K562 (cell line): Measurements from ENCODE around the gene MON1A. TPM values are rescaled to one million over a fixed set of nuclear protein-coding genes. Genes with fewer than 3 reads are reported as not detected.
A peak's percentile ranks its signal among the peaks of the same experiment; 100 is the strongest.

Source experiments
- ATAC-seq: fragments of 200-7000 bp; cut with Tn5 transposase; 3 replicates; pipeline ENCODE4 v1.9.1; 2020; ENCODE audit warnings: moderate library complexity
- BruUV-seq: library from RNA; stranded (reverse); fragments of 400-500 nt; replicated peaks from 2 replicates; lab custom pipeline; 2021; lab: Mats Ljungman, UMichigan
- CTCF ChIA-PET: fragments of 300-600 bp; formaldehyde crosslinking; extraction: SDS; loops from one replicate; lab custom pipeline; 2021; ENCODE audit warnings: low intra/inter-chr PET ratio; lab: Yijun Ruan, JAX
- POLR2A ChIA-PET: fragments of 300-600, 350-650 bp; sonication (Branson Sonifier 250); formaldehyde crosslinking; extraction: SDS; loops from one replicate; lab custom pipeline; 2021; ENCODE audit warnings: antibody characterized with exemption, inconsistent platforms; lab: Yijun Ruan, JAX
- DNase-seq, 4 experiments: peaks; one replicate each; pipeline versions ENCODE4 v3.0.0 to v3.0.0-alpha.2; 2011 to 2018; ENCODE audit warnings: low spot score in 3 of 4, mixed read lengths in 3 of 4; ENCODE audit errors: extremely low read depth in 1 of 4
- FAIRE-seq: peaks from 2 replicates; lab custom pipeline; 2011; peaks lifted over from hg19 to GRCh38; lab: Jason Lieb, UNC
- H2AFZ ChIP-seq: 2 replicates; pipeline ENCODE4 v1.6.0; 2011; ENCODE audit warnings: low read depth, low read length, control low read depth, inconsistent platforms
- H3K27ac ChIP-seq: fragments of 200-600 bp; 3 replicates; pipeline ENCODE4 v1.8.0; 2011; ENCODE audit warnings: low read depth, mild to moderate bottlenecking, control low read depth, inconsistent platforms, low read length, moderate library complexity, mixed read lengths; ENCODE audit errors: extremely low read depth
- H3K27me3 ChIP-seq, 2 experiments: fragments of 300-600 bp in 1 of 2; 2 replicates in 1 of 2; 3 replicates in 1 of 2; pipeline versions ENCODE4 v1.6.0 to v1.8.0; 2011; ENCODE audit warnings: inconsistent platforms in 2 of 2, low read length in 2 of 2, mild to moderate bottlenecking in 1 of 2, mixed read lengths in 1 of 2, moderate library complexity in 1 of 2; ENCODE audit not compliant: control insufficient read depth in 2 of 2, insufficient read depth in 2 of 2
- H3K36me3 ChIP-seq: fragments of 300-600 bp; 3 replicates; pipeline ENCODE4 v1.8.0; 2011; ENCODE audit warnings: mild to moderate bottlenecking, low read length, inconsistent platforms; ENCODE audit not compliant: control insufficient read depth, insufficient read depth
- H3K4me1 ChIP-seq, 2 experiments: fragments of 200-600 bp in 1 of 2; replicated peaks in 1 of 2; 2 replicates in 1 of 2; 3 replicates in 1 of 2; pipeline versions ENCODE4 v1.5.1 to v1.8.0; 2011; ENCODE audit warnings: inconsistent platforms in 2 of 2, low read length in 2 of 2, mild to moderate bottlenecking in 1 of 2, mixed read lengths in 1 of 2, moderate library complexity in 1 of 2; ENCODE audit not compliant: control insufficient read depth in 2 of 2, insufficient read depth in 2 of 2
- H3K4me2 ChIP-seq: 2 replicates; pipeline ENCODE4 v1.6.1; 2011; ENCODE audit warnings: low read length, control low read depth, inconsistent platforms, mixed read lengths; ENCODE audit not compliant: insufficient read depth
- H3K4me3 ChIP-seq: fragments of 200-600 bp; sonication (generic), shearing (Covaris generic); 2 replicates; pipeline ENCODE4 v1.5.1; 2016; ENCODE audit warnings: control low read depth, inconsistent platforms
- H3K79me2 ChIP-seq: fragments of 200-600 bp; 3 replicates; pipeline ENCODE4 v1.8.0; 2011; ENCODE audit warnings: low read length, inconsistent platforms; ENCODE audit not compliant: control insufficient read depth, insufficient read depth
- H3K9ac ChIP-seq, 2 experiments: 2 replicates each; pipeline versions ENCODE4 v1.6.0 to v1.6.1; 2011; ENCODE audit warnings: low read depth in 2 of 2, low read length in 2 of 2, control low read depth in 1 of 2, inconsistent platforms in 1 of 2, mild to moderate bottlenecking in 1 of 2, mixed read lengths in 1 of 2; ENCODE audit not compliant: insufficient read depth in 1 of 2
- H3K9me1 ChIP-seq: one replicate; pipeline ENCODE4 v1.6.0; 2011; ENCODE audit warnings: inconsistent platforms, mild to moderate bottlenecking, low read length, moderate library complexity; ENCODE audit not compliant: control insufficient read depth, insufficient read depth
- H3K9me3 ChIP-seq: replicated peaks from 2 replicates; pipeline ENCODE4 v1.5.1; 2011; ENCODE audit warnings: low read depth, low read length, inconsistent platforms; ENCODE audit not compliant: control insufficient read depth, insufficient read depth
- H4K20me1 ChIP-seq: replicated peaks from 2 replicates; pipeline ENCODE4 v1.6.1; 2011; ENCODE audit warnings: low read length, inconsistent platforms, mixed read lengths; ENCODE audit not compliant: control insufficient read depth, insufficient read depth
- GABPB1 ChIP-seq: sonication (generic); formaldehyde crosslinking; IDR thresholded peaks from 2 replicates; pipeline ENCODE4 v1.8.0; 2022; ENCODE audit warnings: mild to moderate bottlenecking, missing genetic modification reagents
- POLR2AphosphoS5 ChIP-seq: IDR thresholded peaks from 2 replicates; pipeline ENCODE4 v1.6.1; 2011; ENCODE audit warnings: mild to moderate bottlenecking, low read depth, low read length, moderate library complexity; ENCODE audit not compliant: control insufficient read depth, insufficient read depth
- TCF7 ChIP-seq: sonication (generic); IDR thresholded peaks from 2 replicates; pipeline ENCODE4 v1.6.1; 2016; ENCODE audit warnings: antibody characterized with exemption, borderline replicate concordance
- ZNF23 ChIP-seq: fragments of 250-450 bp; sonication (Bioruptor Pico); IDR thresholded peaks from 2 replicates; pipeline ENCODE4 v1.4.0; 2020; ENCODE audit warnings: mild to moderate bottlenecking
- ZNF384 ChIP-seq: IDR thresholded peaks from 2 replicates; pipeline ENCODE4 v1.6.1; 2012; ENCODE audit warnings: low read depth, low read length, improper control_type of control experiment
- WGBS: fragments of 100-300 bp; shearing (Covaris generic); methylation state at CpG from one replicate; pipeline ENCODE4 v1.1.6; 2016; ENCODE audit warnings: low coverage, mixed read lengths; ENCODE audit not compliant: insufficient coverage; ENCODE audit errors: missing lambda C conversion rate; 5-methylcytosine and 5-hydroxymethylcytosine counted together
- in situ Hi-C: fragments of 300-500 bp; cut with MboI; formaldehyde crosslinking; loops from 4 replicates; pipeline ENCODE4 v1.15.0; 2018; ENCODE audit warnings: inconsistent platforms, mixed read lengths
- intact Hi-C: fragments of 100-400 bp; cut with micrococcal nuclease; formaldehyde crosslinking; loops from 2 replicates; pipeline ENCODE4 v1.14.2; 2022
- polyA plus RNA-seq, 8 experiments: library from polyadenylated mRNA; depleted of rRNA in 4 of 8; stranded (reverse) in 5 of 8; unstranded in 3 of 8; fragments of >200 nt; fragmentation: Nextera tagmentation in 2 of 8; fragmentation: Illumina TruSeq in 1 of 8; extraction: Ambion mirVana in 2 of 8; extraction: Trizol in 1 of 8; gene quantifications; 2 replicates each; pipeline versions ENCODE4 v1.2.1 to v1.2.3, GENCODE V29; 2011 to 2014; ENCODE audit warnings: inconsistent platforms in 1 of 8, missing spikeins in 1 of 8
- total RNA-seq, 7 experiments: library from RNA; depleted of rRNA in 6 of 7; stranded (reverse); fragments of >200 nt in 6 of 7; fragmentation: Illumina TruSeq in 2 of 7; extraction: Trizol in 2 of 7; gene quantifications; 2 replicates each; pipeline versions ENCODE4 v1.2.1 to v1.2.3, GENCODE V29; 2011 to 2021; ENCODE audit warnings: low replicate concordance in 1 of 7
- TF ChIP-seq, protein P1 (sequence below): fragments of 450-650 bp; formaldehyde crosslinking; IDR thresholded peaks from 2 replicates; pipeline ENCODE4 v1.4.0; 2020; ENCODE audit warnings: mild to moderate bottlenecking, moderate library complexity
- TF ChIP-seq, protein P2 (sequence below): sonication (generic); formaldehyde crosslinking; IDR thresholded peaks from 2 replicates; pipeline ENCODE4 v1.8.1; 2023; ENCODE audit warnings: missing genetic modification reagents, mild to moderate bottlenecking, borderline replicate concordance

The MON1A gene
- total and polyA plus RNA-seq, 9 of the 15 experiments (the other 6 are each of a cell fraction or from before 2014, with no cell fraction given): 1.1 to 13.8 (median 6.8) TPM

DNA sequence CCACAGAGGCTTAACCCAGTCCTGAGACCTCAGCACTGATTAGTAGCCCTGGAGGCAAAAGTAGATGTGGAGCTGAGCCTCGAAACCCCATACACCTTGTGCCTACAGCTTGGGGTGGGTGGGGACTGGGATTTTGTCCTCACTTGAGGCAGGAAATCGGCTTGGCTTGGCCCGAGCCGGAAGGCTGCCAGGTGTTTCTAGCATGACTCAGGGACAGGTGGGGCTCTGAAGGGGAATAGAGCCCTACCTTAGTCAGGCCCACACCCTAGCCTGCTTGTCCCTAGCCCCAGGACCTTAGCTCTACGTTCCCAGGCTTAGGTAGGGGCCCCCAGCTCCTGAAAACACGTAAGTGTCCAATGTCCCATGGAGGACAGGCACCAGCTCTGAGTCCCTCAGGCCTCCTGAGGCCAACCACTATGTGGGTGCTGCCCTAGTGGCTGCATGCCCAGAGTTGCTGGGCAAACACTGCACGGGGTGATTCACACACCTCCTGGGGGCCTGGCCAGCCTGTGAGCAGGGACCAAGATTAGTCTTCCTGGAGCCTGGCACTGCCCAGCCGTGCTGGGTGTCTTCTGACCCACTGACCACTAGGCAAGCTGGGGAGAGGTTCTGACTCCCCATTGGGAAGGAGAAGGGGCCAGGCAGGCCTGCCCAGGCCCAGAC, 29.0 kb downstream of the MON1A start:
- Histone ChIP-seq H3K4me2 (peak overlapping the region; percentile 43), H3K9me3 (no peaks in the 10 kb centered on the region), H4K20me1 (no peaks in the 10 kb centered on the region), H3K27ac (no peak overlapping the region), H3K79me2 (peaks cover 24% of the 10 kb centered on the region), H3K4me3 (no peak overlapping the region), H3K4me1 (peaks cover 14 to 49% of the 10 kb centered on the region in 2 experiments), H3K9me1 (no peaks in the 10 kb centered on the region), H3K9ac (peak overlapping the region in 1 of 2 experiments; percentile 41; a peak in 2 of 4 replicates), H3K27me3 (no peaks in the 10 kb centered on the region), H2AFZ (no peak overlapping the region), H3K36me3 (peaks cover 2% of the 10 kb centered on the region; the same call in 1 of the 3 replicates)
- CTCF ChIA-PET: no interaction called here
- no peak for TF ChIP-seq ZNF384
- DNase-seq (no peak), FAIRE-seq (no peak), ATAC-seq (no peak)
- intact Hi-C loops (loop anchor here (10.0 kb wide), 1 partner anchor 346 kb away; the partner anchor contains the start of gene BSN), in situ Hi-C loops (no loop called here)
- 54% methylated on average over 4 of the region's 8 CpGs for WGBS
- POLR2A ChIA-PET: interaction anchor here (0.6 to 1.3 kb wide), 4 partner anchors 8 to 113 kb away, joined by 3 to 4 read pairs (median 4); no protein-coding TSS in a partner anchor
- no TSS peak for BruUV-seq

DNA sequence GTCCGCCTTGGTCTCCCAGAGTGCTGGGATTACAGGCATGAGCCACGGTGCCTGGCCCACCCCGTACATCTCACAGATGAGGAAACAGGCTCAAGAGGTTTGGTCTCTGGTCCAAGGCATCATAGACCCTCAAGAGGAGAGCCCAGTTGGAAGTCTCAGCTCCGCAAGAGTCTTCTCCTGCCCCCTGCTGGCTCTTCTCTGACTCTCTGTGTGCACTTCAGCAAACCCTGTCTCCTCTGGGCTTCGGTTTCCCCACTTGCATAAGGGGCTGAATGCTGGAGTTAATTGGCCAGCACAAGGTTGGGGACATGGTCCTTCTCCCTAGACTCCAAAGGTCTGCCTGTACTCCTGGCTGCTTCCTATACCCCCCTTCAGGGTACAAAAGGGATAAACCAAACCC, 29.8 kb downstream of the MON1A start:
- Histone ChIP-seq H3K4me2 (no peak overlapping the region; the same call in 1 of the 2 replicates), H3K27me3 (no peaks in the 10 kb centered on the region), H3K4me3 (no peak overlapping the region), H3K36me3 (peaks cover 4% of the 10 kb centered on the region; the same call in 1 of the 3 replicates), H3K9me3 (no peaks in the 10 kb centered on the region), H3K4me1 (peaks cover 9 to 41% of the 10 kb centered on the region in 2 experiments; a peak in 4 of 5 replicates), H3K79me2 (peaks cover 16% of the 10 kb centered on the region), H2AFZ (no peak overlapping the region), H3K9me1 (no peaks in the 10 kb centered on the region), H3K27ac (no peak overlapping the region), H4K20me1 (no peaks in the 10 kb centered on the region), H3K9ac (0 out of 4 replicates have a peak overlapping the region, but pooled peaks of 1 of the 2 experiments have one; percentile 48)
- WGBS: 47% methylated on average over 4 of the region's 5 CpGs
- in situ Hi-C loops (no loop called here), intact Hi-C loops (loop anchor here (10.0 kb wide), 1 partner anchor 345 kb away; the partner anchor contains the start of gene BSN)
- CTCF ChIA-PET: no interaction called here
- ATAC-seq (peak; percentile 36), FAIRE-seq (no peak), DNase-seq (peak in 3 of 4 experiments; percentile 27 to 62 (median 40))
- POLR2A ChIA-PET: interaction anchor here (0.6 to 1.3 kb wide), 4 partner anchors 9 to 304 kb away, joined by 3 to 4 read pairs (median 4); no protein-coding TSS in a partner anchor
- BruUV-seq: no TSS peak
- TF ChIP-seq POLR2AphosphoS5 (no peak), TCF7 (no peak), GABPB1 (CRISPR knock-in tag) (no peak), ZNF23 (CRISPR knock-in tag) (no peak)
- TF ChIP-seq, protein P1, sequence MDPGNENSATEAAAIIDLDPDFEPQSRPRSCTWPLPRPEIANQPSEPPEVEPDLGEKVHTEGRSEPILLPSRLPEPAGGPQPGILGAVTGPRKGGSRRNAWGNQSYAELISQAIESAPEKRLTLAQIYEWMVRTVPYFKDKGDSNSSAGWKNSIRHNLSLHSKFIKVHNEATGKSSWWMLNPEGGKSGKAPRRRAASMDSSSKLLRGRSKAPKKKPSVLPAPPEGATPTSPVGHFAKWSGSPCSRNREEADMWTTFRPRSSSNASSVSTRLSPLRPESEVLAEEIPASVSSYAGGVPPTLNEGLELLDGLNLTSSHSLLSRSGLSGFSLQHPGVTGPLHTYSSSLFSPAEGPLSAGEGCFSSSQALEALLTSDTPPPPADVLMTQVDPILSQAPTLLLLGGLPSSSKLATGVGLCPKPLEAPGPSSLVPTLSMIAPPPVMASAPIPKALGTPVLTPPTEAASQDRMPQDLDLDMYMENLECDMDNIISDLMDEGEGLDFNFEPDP: no peak
- TF ChIP-seq, protein P2, sequence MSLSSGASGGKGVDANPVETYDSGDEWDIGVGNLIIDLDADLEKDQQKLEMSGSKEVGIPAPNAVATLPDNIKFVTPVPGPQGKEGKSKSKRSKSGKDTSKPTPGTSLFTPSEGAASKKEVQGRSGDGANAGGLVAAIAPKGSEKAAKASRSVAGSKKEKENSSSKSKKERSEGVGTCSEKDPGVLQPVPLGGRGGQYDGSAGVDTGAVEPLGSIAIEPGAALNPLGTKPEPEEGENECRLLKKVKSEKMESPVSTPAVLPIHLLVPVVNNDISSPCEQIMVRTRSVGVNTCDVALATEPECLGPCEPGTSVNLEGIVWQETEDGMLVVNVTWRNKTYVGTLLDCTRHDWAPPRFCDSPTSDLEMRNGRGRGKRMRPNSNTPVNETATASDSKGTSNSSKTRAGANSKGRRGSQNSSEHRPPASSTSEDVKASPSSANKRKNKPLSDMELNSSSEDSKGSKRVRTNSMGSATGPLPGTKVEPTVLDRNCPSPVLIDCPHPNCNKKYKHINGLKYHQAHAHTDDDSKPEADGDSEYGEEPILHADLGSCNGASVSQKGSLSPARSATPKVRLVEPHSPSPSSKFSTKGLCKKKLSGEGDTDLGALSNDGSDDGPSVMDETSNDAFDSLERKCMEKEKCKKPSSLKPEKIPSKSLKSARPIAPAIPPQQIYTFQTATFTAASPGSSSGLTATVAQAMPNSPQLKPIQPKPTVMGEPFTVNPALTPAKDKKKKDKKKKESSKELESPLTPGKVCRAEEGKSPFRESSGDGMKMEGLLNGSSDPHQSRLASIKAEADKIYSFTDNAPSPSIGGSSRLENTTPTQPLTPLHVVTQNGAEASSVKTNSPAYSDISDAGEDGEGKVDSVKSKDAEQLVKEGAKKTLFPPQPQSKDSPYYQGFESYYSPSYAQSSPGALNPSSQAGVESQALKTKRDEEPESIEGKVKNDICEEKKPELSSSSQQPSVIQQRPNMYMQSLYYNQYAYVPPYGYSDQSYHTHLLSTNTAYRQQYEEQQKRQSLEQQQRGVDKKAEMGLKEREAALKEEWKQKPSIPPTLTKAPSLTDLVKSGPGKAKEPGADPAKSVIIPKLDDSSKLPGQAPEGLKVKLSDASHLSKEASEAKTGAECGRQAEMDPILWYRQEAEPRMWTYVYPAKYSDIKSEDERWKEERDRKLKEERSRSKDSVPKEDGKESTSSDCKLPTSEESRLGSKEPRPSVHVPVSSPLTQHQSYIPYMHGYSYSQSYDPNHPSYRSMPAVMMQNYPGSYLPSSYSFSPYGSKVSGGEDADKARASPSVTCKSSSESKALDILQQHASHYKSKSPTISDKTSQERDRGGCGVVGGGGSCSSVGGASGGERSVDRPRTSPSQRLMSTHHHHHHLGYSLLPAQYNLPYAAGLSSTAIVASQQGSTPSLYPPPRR (CRISPR knock-in tag): no peak
